ENCODE measurements around the gene ZNF500.

GRCh38 chr16:4795828-4796572, 29.0 kb upstream of the ZNF500 start:
- no peak for TF ChIP-seq EZH2 (IDR thresholded peaks at IDR 0.05; ENCODE audit: borderline replicate concordance, low read length)
- TF ChIP-seq CTCF (IDR thresholded peaks at IDR 0.05; ENCODE audit: low read length), result no peak
